Panc1 (cell line): ENCODE measurements around the gene CYB5RL. TPM values are rescaled to one million over a fixed set of nuclear protein-coding genes. Genes with fewer than 3 reads are reported as not detected.

Experiments used
- ATAC-seq: fragments of 200-7000 bp; cut with Tn5 transposase; 2 replicates; pipeline ENCODE4 v1.9.1; 2020; ENCODE audit warnings: mild to moderate bottlenecking, moderate library complexity
- BruUV-seq: library from RNA; stranded (reverse); fragments of 400-500 nt; replicated peaks from 2 replicates; lab custom pipeline; 2021; lab: Mats Ljungman, UMichigan
- CTCF ChIA-PET: fragments of 300-600 bp; sonication (Branson Sonifier 250); formaldehyde crosslinking; loops from one replicate; lab custom pipeline; 2022; ENCODE audit warnings: antibody characterized with exemption; lab: Charles Lee
- POLR2A ChIA-PET: fragments of 300-600 bp; sonication (Branson Sonifier 250); formaldehyde crosslinking; loops from one replicate; lab custom pipeline; 2022; ENCODE audit warnings: antibody characterized with exemption; lab: Charles Lee
- DNase-seq: peaks from one replicate; pipeline ENCODE4 v3.0.0-alpha.2; 2010; ENCODE audit warnings: low read depth, low spot score
- H3K27ac ChIP-seq: 2 replicates; pipeline ENCODE4 v1.5.1; 2011; ENCODE audit warnings: mild to moderate bottlenecking, low read length, inconsistent platforms
- H3K27me3 ChIP-seq: fragments of 200-500 bp; sonication (Bioruptor generic); 2 replicates; pipeline ENCODE4 v1.6.0; 2014; ENCODE audit warnings: low read length, inconsistent platforms; ENCODE audit not compliant: control insufficient read depth, insufficient read depth
- H3K36me3 ChIP-seq: fragments of 200-500 bp; sonication (Bioruptor generic); 2 replicates; pipeline ENCODE4 v1.5.1; 2014; ENCODE audit warnings: inconsistent platforms, mild to moderate bottlenecking, low read length, moderate library complexity; ENCODE audit not compliant: control insufficient read depth, insufficient read depth
- H3K4me1 ChIP-seq: 2 replicates; pipeline ENCODE4 v1.5.1; 2011; ENCODE audit warnings: inconsistent platforms, mild to moderate bottlenecking, low read length, moderate library complexity; ENCODE audit not compliant: control insufficient read depth, insufficient read depth
- H3K4me3 ChIP-seq, 2 experiments: 2 replicates each; pipeline ENCODE4 v1.5.1; 2011 to 2012; ENCODE audit warnings: low read depth in 2 of 2, low read length in 2 of 2, mild to moderate bottlenecking in 2 of 2, inconsistent platforms in 1 of 2, moderate library complexity in 1 of 2
- H3K9me3 ChIP-seq: fragments of 200-500 bp; sonication (Bioruptor generic); 2 replicates; pipeline ENCODE4 v1.5.1; 2014; ENCODE audit warnings: low read depth, mild to moderate bottlenecking, inconsistent platforms, low read length, moderate library complexity; ENCODE audit not compliant: control insufficient read depth, insufficient read depth
- CTCF ChIP-seq: fragments of 450-650 bp; IDR thresholded peaks from 2 replicates; pipeline ENCODE4 v1.5.1; 2017; ENCODE audit warnings: mild to moderate bottlenecking
- POLR2AphosphoS5 ChIP-seq: IDR thresholded peaks from 2 replicates; pipeline ENCODE4 v1.6.1; 2012; ENCODE audit warnings: mild to moderate bottlenecking, low read depth, low read length, moderate library complexity
- SIN3A ChIP-seq: IDR thresholded peaks from 2 replicates; pipeline ENCODE4 v1.6.1; 2012; ENCODE audit warnings: low read depth, mild to moderate bottlenecking, low read length, moderate library complexity, borderline replicate concordance; ENCODE audit not compliant: insufficient read depth
- TCF7L2 ChIP-seq: IDR thresholded peaks from 2 replicates; pipeline ENCODE4 v1.6.1; 2011; ENCODE audit warnings: mild to moderate bottlenecking, low read depth, low read length, inconsistent platforms
- in situ Hi-C: cut with HindIII; loops from 2 replicates; pipeline ENCODE4 v1.10.0; 2016; ENCODE audit warnings: low sequenced_read_pairs, low pct_unique_long_range_greater_than_20kb
- intact Hi-C: fragments of 100-400 bp; cut with micrococcal nuclease; formaldehyde crosslinking; loops from one replicate; pipeline ENCODE4 v1.10.0; 2022; ENCODE audit not compliant: unreplicated experiment
- total RNA-seq: library from RNA; stranded (reverse); gene quantifications from one replicate; pipeline ENCODE4 v1.2.1, GENCODE V29; 2021; ENCODE audit not compliant: unreplicated experiment
- TF ChIP-seq, protein P1 (sequence below), 2 experiments: IDR thresholded peaks; 2 replicates each; pipeline ENCODE4 v1.6.1; 2011 to 2012; ENCODE audit warnings: low read depth in 2 of 2, control low read depth in 1 of 2, low read length in 1 of 2, mild to moderate bottlenecking in 1 of 2, moderate library complexity in 1 of 2; ENCODE audit not compliant: insufficient read depth in 1 of 2

Gene CYB5RL
- total RNA-seq, 1 experiment from 2014 or later = 19.4 TPM

GRCh38 chr1:54171606-54172005, 28.2 kb downstream of the CYB5RL start:
- Histone ChIP-seq H3K4me1 (no peaks in the 10 kb centered on the region), H3K9me3 (no peaks in the 10 kb centered on the region), H3K27me3 (no peaks in the 10 kb centered on the region), H3K4me3 (no peak overlapping the region), H3K27ac (no peak overlapping the region), H3K36me3 (no peaks in the 10 kb centered on the region)
- intact Hi-C loops (no loop called here), in situ Hi-C loops (no loop called here)
- TF ChIP-seq CTCF (no peak), TCF7L2 (no peak), SIN3A (no peak), POLR2AphosphoS5 (no peak)
- TF ChIP-seq, protein P1, sequence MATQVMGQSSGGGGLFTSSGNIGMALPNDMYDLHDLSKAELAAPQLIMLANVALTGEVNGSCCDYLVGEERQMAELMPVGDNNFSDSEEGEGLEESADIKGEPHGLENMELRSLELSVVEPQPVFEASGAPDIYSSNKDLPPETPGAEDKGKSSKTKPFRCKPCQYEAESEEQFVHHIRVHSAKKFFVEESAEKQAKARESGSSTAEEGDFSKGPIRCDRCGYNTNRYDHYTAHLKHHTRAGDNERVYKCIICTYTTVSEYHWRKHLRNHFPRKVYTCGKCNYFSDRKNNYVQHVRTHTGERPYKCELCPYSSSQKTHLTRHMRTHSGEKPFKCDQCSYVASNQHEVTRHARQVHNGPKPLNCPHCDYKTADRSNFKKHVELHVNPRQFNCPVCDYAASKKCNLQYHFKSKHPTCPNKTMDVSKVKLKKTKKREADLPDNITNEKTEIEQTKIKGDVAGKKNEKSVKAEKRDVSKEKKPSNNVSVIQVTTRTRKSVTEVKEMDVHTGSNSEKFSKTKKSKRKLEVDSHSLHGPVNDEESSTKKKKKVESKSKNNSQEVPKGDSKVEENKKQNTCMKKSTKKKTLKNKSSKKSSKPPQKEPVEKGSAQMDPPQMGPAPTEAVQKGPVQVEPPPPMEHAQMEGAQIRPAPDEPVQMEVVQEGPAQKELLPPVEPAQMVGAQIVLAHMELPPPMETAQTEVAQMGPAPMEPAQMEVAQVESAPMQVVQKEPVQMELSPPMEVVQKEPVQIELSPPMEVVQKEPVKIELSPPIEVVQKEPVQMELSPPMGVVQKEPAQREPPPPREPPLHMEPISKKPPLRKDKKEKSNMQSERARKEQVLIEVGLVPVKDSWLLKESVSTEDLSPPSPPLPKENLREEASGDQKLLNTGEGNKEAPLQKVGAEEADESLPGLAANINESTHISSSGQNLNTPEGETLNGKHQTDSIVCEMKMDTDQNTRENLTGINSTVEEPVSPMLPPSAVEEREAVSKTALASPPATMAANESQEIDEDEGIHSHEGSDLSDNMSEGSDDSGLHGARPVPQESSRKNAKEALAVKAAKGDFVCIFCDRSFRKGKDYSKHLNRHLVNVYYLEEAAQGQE (IDR thresholded peaks at IDR 0.05; ENCODE audit: insufficient read depth in 1 of 2, low read depth in 2 of 2, low read length in 1 of 2) = no peak
- POLR2A ChIA-PET = no interaction called here
- no peak for DNase-seq
- no peak for ATAC-seq
- TSS peak; percentile 49 for BruUV-seq
- CTCF ChIA-PET = no interaction called here

DNA sequence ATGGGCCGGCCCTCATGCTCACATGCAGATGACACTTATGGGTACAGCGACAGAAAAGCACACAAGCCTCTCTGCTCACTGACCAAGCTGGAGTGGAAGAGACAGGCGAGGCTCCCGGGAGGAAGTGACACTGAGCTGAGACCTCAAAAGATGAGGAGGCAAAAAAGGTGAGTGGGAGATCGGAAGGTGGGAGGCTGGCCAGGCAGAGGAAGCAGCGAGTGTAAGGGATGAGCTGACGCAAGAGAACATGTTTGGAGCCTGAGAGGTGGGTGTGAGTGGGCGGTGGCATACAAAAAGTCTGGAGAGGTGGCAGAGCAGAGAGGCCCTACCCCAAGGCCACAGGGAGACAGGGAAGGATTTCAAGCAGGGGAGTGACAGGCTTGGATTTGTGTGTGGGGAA, 28.8 kb downstream of the CYB5RL start:
- ATAC-seq = no peak
- Histone ChIP-seq H3K27ac (no peak overlapping the region), H3K4me3 (no peak overlapping the region), H3K36me3 (no peaks in the 10 kb centered on the region), H3K9me3 (no peaks in the 10 kb centered on the region), H3K4me1 (no peaks in the 10 kb centered on the region), H3K27me3 (no peaks in the 10 kb centered on the region)
- ChIA-PET POLR2A (no interaction called here), CTCF (no interaction called here)
- BruUV-seq = no TSS peak
- in situ Hi-C loops (no loop called here), intact Hi-C loops (no loop called here)
- TF ChIP-seq TCF7L2 (no peak), CTCF (no peak), POLR2AphosphoS5 (no peak), SIN3A (no peak)
- TF ChIP-seq, protein P1 (IDR thresholded peaks at IDR 0.05; ENCODE audit: insufficient read depth in 1 of 2, low read depth in 2 of 2, low read length in 1 of 2) = no peak
- no peak for DNase-seq
